Nephron progenitor cell (in vitro differentiated cells): ENCODE results near the gene ARHGAP9.
A peak's percentile ranks its signal among the peaks of the same experiment; 100 is the strongest.
"Not testable (repeated sequence)": the region's sequence is repeated elsewhere in the genome, so short reads cannot be mapped to it uniquely, and the experiment has no call there.

Experiments used
- DNase-seq: peaks from one replicate; pipeline ENCODE4 v3.0.0; 2021
- H3K27ac Mint-ChIP-seq: 2 replicates; pipeline ENCODE4 v1.8.0; 2021; ENCODE audit warnings: mild to moderate bottlenecking, moderate library complexity, mixed read lengths
- H3K27me3 Mint-ChIP-seq: 2 replicates; pipeline ENCODE4 v1.8.0; 2021; ENCODE audit warnings: mild to moderate bottlenecking, low read depth, mixed read lengths; ENCODE audit not compliant: poor library complexity
- H3K36me3 Mint-ChIP-seq: 2 replicates; pipeline ENCODE4 v1.8.0; 2021; ENCODE audit warnings: low read depth, mixed read lengths
- H3K4me1 Mint-ChIP-seq: 2 replicates; pipeline ENCODE4 v1.8.0; 2021; ENCODE audit warnings: mixed read lengths
- H3K4me3 Mint-ChIP-seq: 2 replicates; pipeline ENCODE4 v1.8.0; 2021; ENCODE audit warnings: mild to moderate bottlenecking, moderate library complexity, mixed read lengths
- H3K9me3 Mint-ChIP-seq: 2 replicates; pipeline ENCODE4 v1.8.0; 2021; ENCODE audit warnings: mild to moderate bottlenecking, moderate library complexity, mixed read lengths
- TF ChIP-seq, protein P1 (sequence below): fragments of 200-600 bp; sonication (generic); IDR thresholded peaks from 2 replicates; pipeline ENCODE4 v1.5.0; 2021; ENCODE audit warnings: antibody characterized with exemption

ARHGAP9 gene

DNA sequence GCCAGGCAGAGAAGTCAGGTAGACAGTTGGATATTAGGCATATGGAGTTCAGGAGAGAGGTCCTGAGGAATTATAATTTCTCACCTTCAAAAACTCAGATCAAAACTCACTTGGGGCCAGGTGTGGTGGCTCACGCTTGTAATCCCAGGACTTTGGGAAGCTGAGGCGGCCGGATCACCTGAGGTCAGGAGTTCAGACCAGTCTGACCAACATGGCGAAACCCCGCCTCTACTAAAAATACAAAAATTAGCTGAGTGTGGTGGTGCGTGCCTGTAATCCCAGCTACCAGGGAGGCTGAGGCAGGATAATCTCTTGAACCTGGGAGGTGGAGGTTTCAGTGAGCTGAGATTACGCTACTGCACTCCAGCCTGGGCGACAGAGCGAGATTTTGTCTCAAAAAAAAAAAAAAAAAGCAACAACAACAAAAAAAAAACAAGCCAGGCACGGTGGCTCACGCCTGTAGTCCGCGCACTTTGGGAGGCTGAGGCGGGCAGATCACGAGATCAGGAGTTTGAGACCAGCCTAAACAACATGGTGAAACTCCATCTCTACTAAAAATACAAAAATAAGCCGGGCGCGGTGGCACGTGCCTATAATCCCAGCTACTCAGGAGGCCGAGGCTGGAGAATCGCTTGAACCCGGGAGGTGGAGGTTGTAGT lies 22.8 kb upstream of the ARHGAP9 start:
- H3K27ac Mint-ChIP-seq, H3K4me3 Mint-ChIP-seq, DNase-seq, H3K4me1 Mint-ChIP-seq, H3K27me3 Mint-ChIP-seq: not testable (repeated sequence)
- Mint-ChIP-seq H3K36me3 (peaks cover 86% of the 10 kb centered on the region), H3K9me3 (peaks cover 10% of the 10 kb centered on the region)

DNA sequence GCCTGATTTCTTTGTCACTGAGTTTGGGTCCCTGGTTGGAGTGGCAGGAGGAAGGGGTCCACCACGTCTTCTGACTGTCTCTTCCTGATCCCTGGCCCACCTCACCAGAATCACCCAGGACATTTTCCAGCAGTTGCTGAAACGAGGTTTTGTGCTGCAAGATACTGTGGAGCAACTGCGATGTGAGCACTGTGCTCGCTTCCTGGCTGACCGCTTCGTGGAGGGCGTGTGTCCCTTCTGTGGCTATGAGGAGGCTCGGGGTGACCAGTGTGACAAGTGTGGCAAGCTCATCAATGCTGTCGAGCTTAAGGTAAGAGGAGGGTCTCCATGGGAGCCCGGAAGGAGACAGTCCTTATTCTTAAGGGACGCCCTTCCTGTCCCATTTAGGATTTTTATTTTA lies 20.5 kb upstream of the ARHGAP9 start:
- Mint-ChIP-seq H3K4me3 (no peak overlapping the region), H3K4me1 (no peaks in the 10 kb centered on the region), H3K36me3 (peaks cover 86% of the 10 kb centered on the region), H3K27me3 (no peaks in the 10 kb centered on the region), H3K9me3 (no peaks in the 10 kb centered on the region), H3K27ac (no peak overlapping the region)
- TF ChIP-seq, protein P1, sequence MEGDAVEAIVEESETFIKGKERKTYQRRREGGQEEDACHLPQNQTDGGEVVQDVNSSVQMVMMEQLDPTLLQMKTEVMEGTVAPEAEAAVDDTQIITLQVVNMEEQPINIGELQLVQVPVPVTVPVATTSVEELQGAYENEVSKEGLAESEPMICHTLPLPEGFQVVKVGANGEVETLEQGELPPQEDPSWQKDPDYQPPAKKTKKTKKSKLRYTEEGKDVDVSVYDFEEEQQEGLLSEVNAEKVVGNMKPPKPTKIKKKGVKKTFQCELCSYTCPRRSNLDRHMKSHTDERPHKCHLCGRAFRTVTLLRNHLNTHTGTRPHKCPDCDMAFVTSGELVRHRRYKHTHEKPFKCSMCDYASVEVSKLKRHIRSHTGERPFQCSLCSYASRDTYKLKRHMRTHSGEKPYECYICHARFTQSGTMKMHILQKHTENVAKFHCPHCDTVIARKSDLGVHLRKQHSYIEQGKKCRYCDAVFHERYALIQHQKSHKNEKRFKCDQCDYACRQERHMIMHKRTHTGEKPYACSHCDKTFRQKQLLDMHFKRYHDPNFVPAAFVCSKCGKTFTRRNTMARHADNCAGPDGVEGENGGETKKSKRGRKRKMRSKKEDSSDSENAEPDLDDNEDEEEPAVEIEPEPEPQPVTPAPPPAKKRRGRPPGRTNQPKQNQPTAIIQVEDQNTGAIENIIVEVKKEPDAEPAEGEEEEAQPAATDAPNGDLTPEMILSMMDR: no peak
- DNase-seq: no peak

GRCh38 chr12:57498571-57498970 lies 18.9 kb upstream of the ARHGAP9 start:
- Mint-ChIP-seq H3K9me3 (no peaks in the 10 kb centered on the region), H3K27me3 (no peaks in the 10 kb centered on the region), H3K36me3 (peaks cover 78% of the 10 kb centered on the region), H3K4me1 (no peaks in the 10 kb centered on the region), H3K27ac (no peak overlapping the region), H3K4me3 (no peak overlapping the region)
- no peak for DNase-seq
- TF ChIP-seq, protein P1: no peak

GRCh38 chr12:57498132-57498502 lies 18.5 kb upstream of the ARHGAP9 start:
- TF ChIP-seq, protein P1: no peak
- DNase-seq: no peak
- no peaks in the 10 kb centered on the region for H3K4me1 Mint-ChIP-seq
- no peaks in the 10 kb centered on the region for H3K9me3 Mint-ChIP-seq
- peak overlapping the region; percentile 45 for H3K27ac Mint-ChIP-seq
- H3K4me3 Mint-ChIP-seq: no peak overlapping the region
- H3K27me3 Mint-ChIP-seq: no peaks in the 10 kb centered on the region
- peaks cover 73% of the 10 kb centered on the region for H3K36me3 Mint-ChIP-seq

GRCh38 chr12:57497223-57498131 lies 17.8 kb upstream of the ARHGAP9 start:
- H3K27me3 Mint-ChIP-seq: no peaks in the 10 kb centered on the region
- no peaks in the 10 kb centered on the region for H3K4me1 Mint-ChIP-seq
- peak overlapping the region; percentile 89 for H3K27ac Mint-ChIP-seq
- no peak overlapping the region for H3K4me3 Mint-ChIP-seq
- no peaks in the 10 kb centered on the region for H3K9me3 Mint-ChIP-seq
- DNase-seq: no peak
- H3K36me3 Mint-ChIP-seq: peaks cover 74% of the 10 kb centered on the region
- TF ChIP-seq, protein P1: no peak

DNA sequence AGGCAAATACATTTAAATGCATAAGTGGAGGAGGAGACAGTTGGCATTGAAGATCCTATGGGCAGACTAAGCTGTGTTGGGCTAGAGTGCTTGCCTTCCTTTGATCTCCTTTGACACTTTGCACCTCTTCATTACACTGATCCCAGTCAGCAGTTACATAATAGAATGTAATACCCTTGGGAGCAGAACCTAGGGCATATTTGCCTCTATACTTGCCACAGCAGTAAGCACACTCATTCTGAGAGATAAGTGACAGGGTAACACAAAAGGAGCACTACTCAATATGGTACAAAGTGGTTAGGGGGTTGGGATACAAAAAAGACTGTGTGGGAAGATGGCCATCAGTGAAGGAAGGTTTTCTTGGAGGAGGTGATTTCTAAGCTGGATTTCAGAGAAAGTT lies 17.2 kb upstream of the ARHGAP9 start:
- TF ChIP-seq, protein P1: no peak
- H3K4me3 Mint-ChIP-seq: no peak overlapping the region
- no peak for DNase-seq
- H3K36me3 Mint-ChIP-seq: peaks cover 71% of the 10 kb centered on the region
- H3K27me3 Mint-ChIP-seq: no peaks in the 10 kb centered on the region
- no peak overlapping the region for H3K27ac Mint-ChIP-seq
- H3K9me3 Mint-ChIP-seq: no peaks in the 10 kb centered on the region
- H3K4me1 Mint-ChIP-seq: no peaks in the 10 kb centered on the region

DNA sequence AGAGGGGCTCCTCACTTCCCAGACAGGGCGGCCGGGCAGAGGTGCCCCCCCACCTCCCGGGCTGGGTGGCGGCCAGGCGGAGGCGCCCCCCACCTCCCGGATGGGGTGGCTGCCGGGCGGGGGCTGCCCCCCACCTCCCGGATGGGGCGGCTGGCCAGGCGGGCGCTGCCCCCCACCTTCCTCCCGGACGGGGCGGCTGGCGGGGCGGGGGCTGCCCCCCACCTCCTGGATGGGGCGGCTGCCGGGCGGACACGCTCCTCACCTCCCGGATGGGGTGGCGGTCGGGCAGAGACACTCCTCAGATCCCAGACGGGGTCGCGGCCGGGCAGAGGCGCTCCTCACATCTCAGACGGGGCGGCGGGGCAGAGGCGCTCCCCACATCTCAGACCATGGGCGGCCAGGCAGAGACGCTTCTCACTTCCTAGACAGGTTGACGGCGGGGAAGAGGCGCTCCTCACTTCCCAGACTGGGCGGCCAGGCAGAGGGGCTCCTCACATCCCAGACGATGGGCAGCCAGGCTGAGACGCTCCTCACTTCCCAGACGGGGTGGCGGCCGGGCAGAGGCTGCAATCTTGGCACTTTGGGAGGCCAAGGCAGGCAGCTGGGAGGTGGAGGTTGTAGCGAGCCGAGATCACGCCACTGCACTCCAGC lies 15.5 kb upstream of the ARHGAP9 start:
- not testable (repeated sequence) for DNase-seq, H3K4me1 Mint-ChIP-seq, H3K27ac Mint-ChIP-seq, H3K9me3 Mint-ChIP-seq, H3K27me3 Mint-ChIP-seq, H3K4me3 Mint-ChIP-seq
- peaks cover 69% of the 10 kb centered on the region for H3K36me3 Mint-ChIP-seq
